H9 (cell line): ENCODE results near the gene RSPO3. TPM values are rescaled to one million over a fixed set of nuclear protein-coding genes. Genes with fewer than 3 reads are reported as not detected.

Experiments used
- DNase-seq: peaks from one replicate; pipeline ENCODE4 v3.0.0-alpha.2; 2017
- H2AFZ ChIP-seq: one replicate; pipeline ENCODE4 v1.6.1; 2013; ENCODE audit warnings: mild to moderate bottlenecking, low read length, control low read depth, moderate library complexity
- H2AK5ac ChIP-seq: 2 replicates; pipeline ENCODE4 v1.6.1; 2013; ENCODE audit warnings: low read length, control low read depth, mixed read lengths; ENCODE audit not compliant: insufficient read length
- H2BK120ac ChIP-seq: one replicate; pipeline ENCODE4 v1.6.1; 2013; ENCODE audit warnings: low read depth, mild to moderate bottlenecking, low read length, control low read depth, inconsistent platforms; ENCODE audit not compliant: poor library complexity, severe bottlenecking
- H2BK12ac ChIP-seq: 2 replicates; pipeline ENCODE4 v1.6.1; 2013; ENCODE audit warnings: low read length, control low read depth, mixed read lengths, low read depth; ENCODE audit not compliant: insufficient read length
- H2BK15ac ChIP-seq: 2 replicates; pipeline ENCODE4 v1.6.1; 2013; ENCODE audit warnings: low read depth, low read length, control low read depth
- H2BK20ac ChIP-seq: one replicate; pipeline ENCODE4 v1.6.1; 2013; ENCODE audit warnings: low read depth, mild to moderate bottlenecking, low read length, control low read depth, inconsistent platforms; ENCODE audit not compliant: poor library complexity, severe bottlenecking
- H2BK5ac ChIP-seq: 2 replicates; pipeline ENCODE4 v1.6.1; 2013; ENCODE audit warnings: low read length, control low read depth, mixed read lengths; ENCODE audit not compliant: insufficient read length
- H3K14ac ChIP-seq: 2 replicates; pipeline ENCODE4 v1.6.1; 2013; ENCODE audit warnings: low read length, control low read depth; ENCODE audit not compliant: insufficient read depth
- H3K18ac ChIP-seq: 2 replicates; pipeline ENCODE4 v1.6.1; 2013; ENCODE audit warnings: low read depth, mild to moderate bottlenecking, mixed read lengths, low read length, control low read depth; ENCODE audit not compliant: insufficient read length
- H3K23ac ChIP-seq: 2 replicates; pipeline ENCODE4 v1.6.1; 2013; ENCODE audit warnings: low read length, control low read depth, mixed read lengths, low read depth; ENCODE audit not compliant: insufficient read length
- H3K23me2 ChIP-seq: 2 replicates; pipeline ENCODE4 v1.6.1; 2013; ENCODE audit warnings: low read depth, mild to moderate bottlenecking, mixed read lengths, low read length, control low read depth; ENCODE audit not compliant: insufficient read length, poor library complexity, severe bottlenecking
- H3K27ac ChIP-seq: 2 replicates; pipeline ENCODE4 v1.5.1; 2013; ENCODE audit warnings: low read length, control low read depth, mixed read lengths, low read depth; ENCODE audit not compliant: insufficient read length
- H3K27me3 ChIP-seq: 2 replicates; pipeline ENCODE4 v1.6.1; 2013; ENCODE audit warnings: low read length, control low read depth, inconsistent platforms; ENCODE audit not compliant: insufficient read depth
- H3K4ac ChIP-seq: 2 replicates; pipeline ENCODE4 v1.6.1; 2013; ENCODE audit warnings: low read depth, mild to moderate bottlenecking, control low read depth, inconsistent platforms, low read length, moderate library complexity
- H3K4me1 ChIP-seq: 2 replicates; pipeline ENCODE4 v1.6.1; 2013; ENCODE audit warnings: low read length, control low read depth, inconsistent platforms; ENCODE audit not compliant: insufficient read depth
- H3K4me2 ChIP-seq: 2 replicates; pipeline ENCODE4 v1.6.1; 2013; ENCODE audit warnings: low read length, control low read depth, mixed read lengths; ENCODE audit not compliant: insufficient read length, insufficient read depth
- H3K56ac ChIP-seq: 2 replicates; pipeline ENCODE4 v1.6.1; 2013; ENCODE audit warnings: low read depth, mild to moderate bottlenecking, mixed read lengths, low read length, control low read depth; ENCODE audit not compliant: insufficient read length
- H3K79me1 ChIP-seq: 2 replicates; pipeline ENCODE4 v1.6.1; 2013; ENCODE audit warnings: low read depth, mild to moderate bottlenecking, moderate library complexity, low read length, control low read depth, inconsistent platforms; ENCODE audit not compliant: insufficient read depth, poor library complexity, severe bottlenecking
- H3K79me2 ChIP-seq: 2 replicates; pipeline ENCODE4 v1.6.1; 2013; ENCODE audit warnings: low read length, control low read depth, inconsistent platforms; ENCODE audit not compliant: insufficient read depth
- H3K9ac ChIP-seq: 2 replicates; pipeline ENCODE4 v1.6.1; 2013; ENCODE audit warnings: low read length, control low read depth, mixed read lengths; ENCODE audit not compliant: insufficient read length; ENCODE audit errors: extremely low read depth
- H3K9me3 ChIP-seq: one replicate; pipeline ENCODE4 v1.6.1; 2013; ENCODE audit warnings: low read depth, low read length, inconsistent platforms; ENCODE audit not compliant: control insufficient read depth
- H3T11ph ChIP-seq: one replicate; pipeline ENCODE4 v1.6.1; 2013; ENCODE audit warnings: mild to moderate bottlenecking, low read length, control low read depth, inconsistent platforms
- H4K20me1 ChIP-seq: one replicate; pipeline ENCODE4 v1.6.1; 2013; ENCODE audit not compliant: control insufficient read depth, insufficient read length, insufficient read depth
- H4K5ac ChIP-seq: 2 replicates; pipeline ENCODE4 v1.6.1; 2013; ENCODE audit warnings: low read depth, mild to moderate bottlenecking, mixed read lengths, low read length, control low read depth; ENCODE audit not compliant: insufficient read length
- H4K8ac ChIP-seq: replicated peaks from 2 replicates; pipeline ENCODE4 v1.6.1; 2013; ENCODE audit warnings: low read length, control low read depth, mixed read lengths, low read depth; ENCODE audit not compliant: insufficient read length
- H4K91ac ChIP-seq: 2 replicates; pipeline ENCODE4 v1.6.1; 2013; ENCODE audit warnings: low read depth, mild to moderate bottlenecking, moderate library complexity, mixed read lengths, low read length, control low read depth; ENCODE audit not compliant: insufficient read length
- H3K27ac Mint-ChIP-seq, 3 experiments: 2 replicates in 2 of 3; 3 replicates in 1 of 3; pipeline ENCODE4 v1.8.0; 2020 to 2021; ENCODE audit warnings: mixed read lengths in 3 of 3, mild to moderate bottlenecking in 1 of 3, moderate library complexity in 1 of 3
- H3K27me3 Mint-ChIP-seq: 2 replicates; pipeline ENCODE4 v1.8.0; 2021; ENCODE audit warnings: low read depth, mild to moderate bottlenecking, moderate library complexity, mixed read lengths
- H3K36me3 Mint-ChIP-seq, 3 experiments: 2 replicates in 2 of 3; 3 replicates in 1 of 3; pipeline ENCODE4 v1.8.0; 2020 to 2021; ENCODE audit warnings: low read depth in 3 of 3, mixed read lengths in 3 of 3; ENCODE audit not compliant: insufficient read depth in 1 of 3
- H3K4me1 Mint-ChIP-seq, 2 experiments: 2 replicates each; pipeline ENCODE4 v1.8.0; 2020; ENCODE audit warnings: mixed read lengths in 2 of 2
- H3K4me3 Mint-ChIP-seq, 2 experiments: 2 replicates in 1 of 2; 3 replicates in 1 of 2; pipeline ENCODE4 v1.8.0; 2020 to 2021; ENCODE audit warnings: mild to moderate bottlenecking in 2 of 2, mixed read lengths in 2 of 2, moderate library complexity in 1 of 2
- H3K9me3 Mint-ChIP-seq, 2 experiments: 2 replicates in 1 of 2; 3 replicates in 1 of 2; pipeline ENCODE4 v1.8.0; 2020; ENCODE audit warnings: mild to moderate bottlenecking in 2 of 2, mixed read lengths in 2 of 2, moderate library complexity in 1 of 2
- CTCF ChIP-seq: fragments of 200-600 bp; sonication (generic); conservative IDR thresholded peaks from 3 replicates; pipeline ENCODE4 v1.8.0; 2021; ENCODE audit warnings: antibody characterized with exemption, mild to moderate bottlenecking
- WGBS: extraction: QIAGEN DNeasy Blood & Tissue Kit; methylation state at CpG from one replicate; pipeline ENCODE4 v1.1.7; 2013; ENCODE audit warnings: missing lambda C conversion rate, low lambda C conversion rate, mixed read lengths; ENCODE audit not compliant: insufficient read length; ENCODE audit errors: extremely low coverage; 5-methylcytosine and 5-hydroxymethylcytosine counted together
- total RNA-seq: library from RNA; stranded (reverse); gene quantifications from 2 replicates; pipeline ENCODE4 v1.2.1, GENCODE V29; 2021

RSPO3 gene
- total RNA-seq, 1 experiment from 2014 or later = not detected

- Histone ChIP-seq H2BK15ac (no peak overlapping the region), H3K56ac (no peak overlapping the region), H3K79me2 (no peaks in the 10 kb centered on the region), H4K20me1 (no peaks in the 10 kb centered on the region), H2BK12ac (no peak overlapping the region), H3K23ac (no peak overlapping the region), H3K4me1 (no peaks in the 10 kb centered on the region), H3K79me1 (no peaks in the 10 kb centered on the region), H3K4ac (no peak overlapping the region), H3K14ac (no peak overlapping the region), H3K27ac (no peak overlapping the region), H3K18ac (no peak overlapping the region), H2AK5ac (no peak overlapping the region), H4K8ac (no peak overlapping the region), H3K4me2 (no peak overlapping the region), H3K9ac (no peak overlapping the region), H3K23me2 (no peaks in the 10 kb centered on the region), H3K27me3 (no peaks in the 10 kb centered on the region), H2BK5ac (no peak overlapping the region), H4K91ac (no peak overlapping the region), H3T11ph (no peak overlapping the region), H2BK20ac (no peak overlapping the region), H2AFZ (no peak overlapping the region), H3K9me3 (no peaks in the 10 kb centered on the region), H4K5ac (no peak overlapping the region), H2BK120ac (no peak overlapping the region)
- H3K4me1 Mint-ChIP-seq = no peaks in the 10 kb centered on the region
- H3K4me3 Mint-ChIP-seq = no peak overlapping the region
- no peak for TF ChIP-seq CTCF
- peaks cover 0 to 3% of the 10 kb centered on the region in 2 experiments; a peak in 2 of 5 replicates for H3K9me3 Mint-ChIP-seq
- no peak for DNase-seq
- H3K27ac Mint-ChIP-seq = no peak overlapping the region
- no CpG with 5 or more reads among the region's 1 CpG for WGBS
- peaks cover 0 to 4% (median 0%) of the 10 kb centered on the region in 3 experiments; a peak in 1 of 7 replicates for H3K36me3 Mint-ChIP-seq
- H3K27me3 Mint-ChIP-seq = no peaks in the 10 kb centered on the region
These were observed 101.4 kb downstream of the RSPO3 start for GRCh38 chr6:127219869-127220268.
